NCI-H82 treated with DMSO at 0.1 percent for 48 hours (cell line): Measurements from ENCODE around the gene ZBTB18.
A peak's percentile ranks its signal among the peaks of the same experiment; 100 is the strongest.
"Not testable (repeated sequence)": the region's sequence is repeated elsewhere in the genome, so short reads cannot be mapped to it uniquely, and the experiment has no call there.

Experiments used
- DNase-seq: peaks from one replicate; lab custom pipeline; 2025; ENCODE audit not compliant: unreplicated experiment; lab: John Stamatoyannopoulos, UW

Gene ZBTB18

GRCh38 chr1:244050835-244051444 is at the start of gene ZBTB18:
TSS of gene ZBTB18 (plus strand) at chr1:244051283. CDS start at chr1:244051432, 149 bp downstream.
- DNase-seq, result peak; percentile 99

- no peak for DNase-seq
Observed at GRCh38 chr1:244002721-244003120, 48.4 kb upstream of the ZBTB18 start.

- DNase-seq, result no peak
Observed at GRCh38 chr1:244005455-244005854, 45.6 kb upstream of the ZBTB18 start.

GRCh38 chr1:244006381-244006901 is 44.6 kb upstream of the ZBTB18 start:
- no peak for DNase-seq

GRCh38 chr1:244006961-244007360 is 44.1 kb upstream of the ZBTB18 start:
- DNase-seq, result no peak

GRCh38 chr1:244010191-244010590 is 40.9 kb upstream of the ZBTB18 start:
- no peak for DNase-seq

- no peak for DNase-seq
Observed at GRCh38 chr1:244010703-244011123, 40.4 kb upstream of the ZBTB18 start.

GRCh38 chr1:244011271-244011670 is 39.8 kb upstream of the ZBTB18 start:
- no peak for DNase-seq

- DNase-seq, result no peak
Observed at GRCh38 chr1:244011786-244012185, 39.3 kb upstream of the ZBTB18 start.

- DNase-seq, result no peak
Observed at GRCh38 chr1:244012202-244012601, 38.9 kb upstream of the ZBTB18 start.

GRCh38 chr1:244013100-244013499 is 38.0 kb upstream of the ZBTB18 start:
- no peak for DNase-seq

GRCh38 chr1:244014862-244015261 is 36.2 kb upstream of the ZBTB18 start:
- not testable (repeated sequence) for DNase-seq

GRCh38 chr1:244019982-244020485 is 31.0 kb upstream of the ZBTB18 start:
- no peak for DNase-seq

GRCh38 chr1:244021427-244021826 is 29.7 kb upstream of the ZBTB18 start:
- no peak for DNase-seq

- DNase-seq, result no peak
Observed at GRCh38 chr1:244022311-244022710, 28.8 kb upstream of the ZBTB18 start.

GRCh38 chr1:244022864-244023440 is 28.1 kb upstream of the ZBTB18 start:
- no peak for DNase-seq

- no peak for DNase-seq
Observed at GRCh38 chr1:244027491-244028145, 23.5 kb upstream of the ZBTB18 start.

- DNase-seq, result no peak
Observed at GRCh38 chr1:244028701-244029100, 22.4 kb upstream of the ZBTB18 start.

- no peak for DNase-seq
Observed at GRCh38 chr1:244029124-244029523, 22.0 kb upstream of the ZBTB18 start.

- DNase-seq, result no peak
Observed at GRCh38 chr1:244030481-244031040, 20.5 kb upstream of the ZBTB18 start.

GRCh38 chr1:244035358-244035757 is 15.7 kb upstream of the ZBTB18 start:
- no peak for DNase-seq

GRCh38 chr1:244037252-244037651 is 13.8 kb upstream of the ZBTB18 start:
- DNase-seq, result no peak
